WTC11 (cell line): ENCODE data around the gene MAML3. TPM values are rescaled to one million over a fixed set of nuclear protein-coding genes. Genes with fewer than 3 reads are reported as not detected.

ENCODE experiments used
- ATAC-seq: fragments of 200-7000 bp; cut with Tn5 transposase; 2 replicates; pipeline ENCODE4 v1.10.0; 2021; ENCODE audit warnings: mild to moderate bottlenecking, moderate library complexity
- CTCF ChIA-PET: fragments of 300-600 bp; sonication (Branson Sonifier 250); formaldehyde crosslinking; loops from one replicate; lab custom pipeline; 2021; ENCODE audit warnings: antibody characterized with exemption; lab: Charles Lee
- POLR2A ChIA-PET: fragments of 350-600 bp; sonication (Branson Sonifier 250); formaldehyde crosslinking; loops from one replicate; lab custom pipeline; 2021; ENCODE audit warnings: antibody characterized with exemption; lab: Charles Lee
- DNase-seq: peaks from one replicate; pipeline ENCODE4 v3.0.0; 2021; ENCODE audit warnings: low spot score
- H3K27ac Mint-ChIP-seq: 2 replicates; pipeline ENCODE4 v1.8.0; 2021; ENCODE audit warnings: mixed read lengths
- H3K27me3 Mint-ChIP-seq: 2 replicates; pipeline ENCODE4 v1.8.0; 2021; ENCODE audit warnings: low read depth, mild to moderate bottlenecking, moderate library complexity, mixed read lengths
- H3K36me3 Mint-ChIP-seq: 2 replicates; pipeline ENCODE4 v1.8.0; 2021; ENCODE audit warnings: mixed read lengths
- H3K4me1 Mint-ChIP-seq: 2 replicates; pipeline ENCODE4 v1.8.0; 2022; ENCODE audit warnings: mixed read lengths
- H3K4me3 Mint-ChIP-seq: 2 replicates; pipeline ENCODE4 v1.8.0; 2021; ENCODE audit warnings: mild to moderate bottlenecking, moderate library complexity, mixed read lengths
- H3K9me3 Mint-ChIP-seq: 2 replicates; pipeline ENCODE4 v1.8.0; 2021; ENCODE audit warnings: mixed read lengths
- ETV6 ChIP-seq: sonication (generic); formaldehyde crosslinking; IDR thresholded peaks from 2 replicates; pipeline ENCODE4 v1.8.1; 2022; ENCODE audit warnings: mild to moderate bottlenecking, missing genetic modification reagents
- FOXJ3 ChIP-seq: sonication (generic); formaldehyde crosslinking; IDR thresholded peaks from 2 replicates; pipeline ENCODE4 v1.9.0; 2021; ENCODE audit warnings: missing genetic modification reagents, mild to moderate bottlenecking, borderline replicate concordance
- FOXP1 ChIP-seq: sonication (generic); formaldehyde crosslinking; IDR thresholded peaks from 2 replicates; pipeline ENCODE4 v1.8.0; 2022; ENCODE audit warnings: missing genetic modification reagents, mild to moderate bottlenecking, moderate library complexity, borderline replicate concordance
- NR1H2 ChIP-seq: sonication (generic); formaldehyde crosslinking; IDR thresholded peaks from 2 replicates; pipeline ENCODE4 v1.9.0; 2021; ENCODE audit warnings: mild to moderate bottlenecking, moderate library complexity, missing genetic modification reagents
- NR2C2 ChIP-seq: sonication (generic); formaldehyde crosslinking; IDR thresholded peaks from 2 replicates; pipeline ENCODE4 v1.8.0; 2022; ENCODE audit warnings: mild to moderate bottlenecking, missing genetic modification reagents
- RORB ChIP-seq: fragments of 250-450 bp; sonication (Bioruptor Pico); IDR thresholded peaks from 2 replicates; pipeline ENCODE4 v1.9.0; 2021; ENCODE audit warnings: mild to moderate bottlenecking
- SMAD3 ChIP-seq: sonication (generic); formaldehyde crosslinking; IDR thresholded peaks from 2 replicates; pipeline ENCODE4 v1.8.0; 2022; ENCODE audit warnings: missing genetic modification reagents, mild to moderate bottlenecking, borderline replicate concordance
- SP1 ChIP-seq: sonication (generic); formaldehyde crosslinking; conservative IDR thresholded peaks from 2 replicates; pipeline ENCODE4 v1.8.1; 2022; ENCODE audit warnings: missing genetic modification reagents
- TCF7 ChIP-seq: sonication (generic); formaldehyde crosslinking; IDR thresholded peaks from 2 replicates; pipeline ENCODE4 v1.8.0; 2022; ENCODE audit warnings: mild to moderate bottlenecking, low read depth, missing genetic modification reagents, moderate library complexity
- TEAD4 ChIP-seq: sonication (generic); formaldehyde crosslinking; IDR thresholded peaks from 2 replicates; pipeline ENCODE4 v1.8.0; 2022; ENCODE audit warnings: mild to moderate bottlenecking, missing genetic modification reagents
- ZNF232 ChIP-seq: sonication (generic); formaldehyde crosslinking; IDR thresholded peaks from 2 replicates; pipeline ENCODE4 v1.8.0; 2022; ENCODE audit warnings: mild to moderate bottlenecking, missing genetic modification reagents
- ZNF416 ChIP-seq: fragments of 250-450 bp; sonication (Bioruptor Pico); IDR thresholded peaks from 2 replicates; pipeline ENCODE4 v1.9.0; 2021; ENCODE audit warnings: mild to moderate bottlenecking, inconsistent platforms
- total RNA-seq: library from RNA; stranded (reverse); gene quantifications from 3 replicates; pipeline ENCODE4 v1.2.3, GENCODE V29; 2021
- TF ChIP-seq, protein P1 (sequence below): sonication (generic); formaldehyde crosslinking; IDR thresholded peaks from 2 replicates; pipeline ENCODE4 v1.8.0; 2022; ENCODE audit warnings: missing genetic modification reagents
- TF ChIP-seq, protein P2 (sequence below): sonication (generic); formaldehyde crosslinking; IDR thresholded peaks from 2 replicates; pipeline ENCODE4 v1.8.0; 2022; ENCODE audit warnings: mild to moderate bottlenecking, missing genetic modification reagents
- TF ChIP-seq, protein P3 (sequence below): sonication (generic); formaldehyde crosslinking; conservative IDR thresholded peaks from 2 replicates; pipeline ENCODE4 v1.8.1; 2022; ENCODE audit warnings: mild to moderate bottlenecking, missing genetic modification reagents
- TF ChIP-seq, protein P4 (sequence below): fragments of 200-600 bp; IDR thresholded peaks from 2 replicates; pipeline ENCODE4 v1.8.0; 2022; ENCODE audit warnings: antibody characterized with exemption
- TF ChIP-seq, protein P5 (sequence below): fragments of 250-450 bp; sonication (Bioruptor Pico); IDR thresholded peaks from 2 replicates; pipeline ENCODE4 v2.1.2; 2022; ENCODE audit warnings: mild to moderate bottlenecking, moderate library complexity
- TF ChIP-seq, protein P6 (sequence below): sonication (generic); formaldehyde crosslinking; IDR thresholded peaks from 2 replicates; pipeline ENCODE4 v1.8.0; 2022; ENCODE audit warnings: mild to moderate bottlenecking, missing genetic modification reagents
- TF ChIP-seq, protein P7 (sequence below): sonication (generic); formaldehyde crosslinking; IDR thresholded peaks from 2 replicates; pipeline ENCODE4 v1.8.1; 2022; ENCODE audit warnings: low read depth, missing genetic modification reagents, borderline replicate concordance
- TF ChIP-seq, protein P8 (sequence below): fragments of 250-450 bp; sonication (Bioruptor Pico); IDR thresholded peaks from 2 replicates; pipeline ENCODE4 v1.9.0; 2021; ENCODE audit warnings: moderate library complexity, mild to moderate bottlenecking, inconsistent platforms, borderline replicate concordance

The MAML3 gene
- total RNA-seq, 1 experiment from 2014 or later, result 7.4 TPM

DNA sequence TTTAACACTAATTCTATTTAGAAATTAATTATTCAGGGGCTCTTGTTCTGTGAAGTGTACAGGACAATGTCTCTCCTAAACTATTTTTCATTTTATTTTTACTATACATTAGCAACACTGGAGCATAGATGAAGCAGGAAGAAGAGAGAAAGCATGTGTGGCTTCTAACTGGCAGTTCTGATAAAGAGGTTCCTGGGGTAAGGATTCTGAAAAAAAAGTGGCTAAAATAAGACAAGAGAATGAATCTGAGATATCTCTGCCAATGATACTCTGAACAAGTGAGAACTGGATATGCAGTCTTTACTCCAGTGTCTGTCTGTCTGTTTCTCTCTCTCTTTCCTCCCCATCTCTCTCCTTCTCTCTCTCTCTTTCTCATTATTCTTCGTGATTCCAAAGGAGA lies 125.9 kb downstream of the MAML3 start:
- no peak for TF ChIP-seq TEAD4 (CRISPR knock-in tag)
- TF ChIP-seq, protein P1, sequence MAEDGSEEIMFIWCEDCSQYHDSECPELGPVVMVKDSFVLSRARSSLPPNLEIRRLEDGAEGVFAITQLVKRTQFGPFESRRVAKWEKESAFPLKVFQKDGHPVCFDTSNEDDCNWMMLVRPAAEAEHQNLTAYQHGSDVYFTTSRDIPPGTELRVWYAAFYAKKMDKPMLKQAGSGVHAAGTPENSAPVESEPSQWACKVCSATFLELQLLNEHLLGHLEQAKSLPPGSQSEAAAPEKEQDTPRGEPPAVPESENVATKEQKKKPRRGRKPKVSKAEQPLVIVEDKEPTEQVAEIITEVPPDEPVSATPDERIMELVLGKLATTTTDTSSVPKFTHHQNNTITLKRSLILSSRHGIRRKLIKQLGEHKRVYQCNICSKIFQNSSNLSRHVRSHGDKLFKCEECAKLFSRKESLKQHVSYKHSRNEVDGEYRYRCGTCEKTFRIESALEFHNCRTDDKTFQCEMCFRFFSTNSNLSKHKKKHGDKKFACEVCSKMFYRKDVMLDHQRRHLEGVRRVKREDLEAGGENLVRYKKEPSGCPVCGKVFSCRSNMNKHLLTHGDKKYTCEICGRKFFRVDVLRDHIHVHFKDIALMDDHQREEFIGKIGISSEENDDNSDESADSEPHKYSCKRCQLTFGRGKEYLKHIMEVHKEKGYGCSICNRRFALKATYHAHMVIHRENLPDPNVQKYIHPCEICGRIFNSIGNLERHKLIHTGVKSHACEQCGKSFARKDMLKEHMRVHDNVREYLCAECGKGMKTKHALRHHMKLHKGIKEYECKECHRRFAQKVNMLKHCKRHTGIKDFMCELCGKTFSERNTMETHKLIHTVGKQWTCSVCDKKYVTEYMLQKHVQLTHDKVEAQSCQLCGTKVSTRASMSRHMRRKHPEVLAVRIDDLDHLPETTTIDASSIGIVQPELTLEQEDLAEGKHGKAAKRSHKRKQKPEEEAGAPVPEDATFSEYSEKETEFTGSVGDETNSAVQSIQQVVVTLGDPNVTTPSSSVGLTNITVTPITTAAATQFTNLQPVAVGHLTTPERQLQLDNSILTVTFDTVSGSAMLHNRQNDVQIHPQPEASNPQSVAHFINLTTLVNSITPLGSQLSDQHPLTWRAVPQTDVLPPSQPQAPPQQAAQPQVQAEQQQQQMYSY (CRISPR knock-in tag), result no peak
- no peak for TF ChIP-seq SP1 (CRISPR knock-in tag)
- TF ChIP-seq SMAD3 (CRISPR knock-in tag), result no peak
- no peak for TF ChIP-seq NR1H2 (CRISPR knock-in tag)
- no peak for TF ChIP-seq TCF7 (CRISPR knock-in tag)
- TF ChIP-seq, protein P2, sequence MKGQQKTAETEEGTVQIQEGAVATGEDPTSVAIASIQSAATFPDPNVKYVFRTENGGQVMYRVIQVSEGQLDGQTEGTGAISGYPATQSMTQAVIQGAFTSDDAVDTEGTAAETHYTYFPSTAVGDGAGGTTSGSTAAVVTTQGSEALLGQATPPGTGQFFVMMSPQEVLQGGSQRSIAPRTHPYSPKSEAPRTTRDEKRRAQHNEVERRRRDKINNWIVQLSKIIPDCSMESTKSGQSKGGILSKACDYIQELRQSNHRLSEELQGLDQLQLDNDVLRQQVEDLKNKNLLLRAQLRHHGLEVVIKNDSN (CRISPR knock-in tag), result no peak
- TF ChIP-seq, protein P3, sequence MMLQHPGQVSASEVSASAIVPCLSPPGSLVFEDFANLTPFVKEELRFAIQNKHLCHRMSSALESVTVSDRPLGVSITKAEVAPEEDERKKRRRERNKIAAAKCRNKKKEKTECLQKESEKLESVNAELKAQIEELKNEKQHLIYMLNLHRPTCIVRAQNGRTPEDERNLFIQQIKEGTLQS (CRISPR knock-in tag), result no peak
- TF ChIP-seq FOXJ3 (CRISPR knock-in tag), result no peak
- TF ChIP-seq, protein P4, sequence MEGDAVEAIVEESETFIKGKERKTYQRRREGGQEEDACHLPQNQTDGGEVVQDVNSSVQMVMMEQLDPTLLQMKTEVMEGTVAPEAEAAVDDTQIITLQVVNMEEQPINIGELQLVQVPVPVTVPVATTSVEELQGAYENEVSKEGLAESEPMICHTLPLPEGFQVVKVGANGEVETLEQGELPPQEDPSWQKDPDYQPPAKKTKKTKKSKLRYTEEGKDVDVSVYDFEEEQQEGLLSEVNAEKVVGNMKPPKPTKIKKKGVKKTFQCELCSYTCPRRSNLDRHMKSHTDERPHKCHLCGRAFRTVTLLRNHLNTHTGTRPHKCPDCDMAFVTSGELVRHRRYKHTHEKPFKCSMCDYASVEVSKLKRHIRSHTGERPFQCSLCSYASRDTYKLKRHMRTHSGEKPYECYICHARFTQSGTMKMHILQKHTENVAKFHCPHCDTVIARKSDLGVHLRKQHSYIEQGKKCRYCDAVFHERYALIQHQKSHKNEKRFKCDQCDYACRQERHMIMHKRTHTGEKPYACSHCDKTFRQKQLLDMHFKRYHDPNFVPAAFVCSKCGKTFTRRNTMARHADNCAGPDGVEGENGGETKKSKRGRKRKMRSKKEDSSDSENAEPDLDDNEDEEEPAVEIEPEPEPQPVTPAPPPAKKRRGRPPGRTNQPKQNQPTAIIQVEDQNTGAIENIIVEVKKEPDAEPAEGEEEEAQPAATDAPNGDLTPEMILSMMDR, result no peak
- TF ChIP-seq, protein P5, sequence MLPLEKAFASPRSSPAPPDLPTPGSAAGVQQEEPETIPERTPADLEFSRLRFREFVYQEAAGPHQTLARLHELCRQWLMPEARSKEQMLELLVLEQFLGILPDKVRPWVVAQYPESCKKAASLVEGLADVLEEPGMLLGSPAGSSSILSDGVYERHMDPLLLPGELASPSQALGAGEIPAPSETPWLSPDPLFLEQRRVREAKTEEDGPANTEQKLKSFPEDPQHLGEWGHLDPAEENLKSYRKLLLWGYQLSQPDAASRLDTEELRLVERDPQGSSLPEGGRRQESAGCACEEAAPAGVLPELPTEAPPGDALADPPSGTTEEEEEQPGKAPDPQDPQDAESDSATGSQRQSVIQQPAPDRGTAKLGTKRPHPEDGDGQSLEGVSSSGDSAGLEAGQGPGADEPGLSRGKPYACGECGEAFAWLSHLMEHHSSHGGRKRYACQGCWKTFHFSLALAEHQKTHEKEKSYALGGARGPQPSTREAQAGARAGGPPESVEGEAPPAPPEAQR (CRISPR knock-in tag), result no peak
- TF ChIP-seq ZNF232, result no peak
- TF ChIP-seq, protein P6, sequence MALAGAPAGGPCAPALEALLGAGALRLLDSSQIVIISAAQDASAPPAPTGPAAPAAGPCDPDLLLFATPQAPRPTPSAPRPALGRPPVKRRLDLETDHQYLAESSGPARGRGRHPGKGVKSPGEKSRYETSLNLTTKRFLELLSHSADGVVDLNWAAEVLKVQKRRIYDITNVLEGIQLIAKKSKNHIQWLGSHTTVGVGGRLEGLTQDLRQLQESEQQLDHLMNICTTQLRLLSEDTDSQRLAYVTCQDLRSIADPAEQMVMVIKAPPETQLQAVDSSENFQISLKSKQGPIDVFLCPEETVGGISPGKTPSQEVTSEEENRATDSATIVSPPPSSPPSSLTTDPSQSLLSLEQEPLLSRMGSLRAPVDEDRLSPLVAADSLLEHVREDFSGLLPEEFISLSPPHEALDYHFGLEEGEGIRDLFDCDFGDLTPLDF (CRISPR knock-in tag), result no peak
- no peak for TF ChIP-seq ZNF416
- no peak for TF ChIP-seq FOXP1 (CRISPR knock-in tag)
- no peak for TF ChIP-seq NR2C2 (CRISPR knock-in tag)
- TF ChIP-seq ETV6, result no peak
- no peak for TF ChIP-seq RORB (CRISPR knock-in tag)
- TF ChIP-seq, protein P7, sequence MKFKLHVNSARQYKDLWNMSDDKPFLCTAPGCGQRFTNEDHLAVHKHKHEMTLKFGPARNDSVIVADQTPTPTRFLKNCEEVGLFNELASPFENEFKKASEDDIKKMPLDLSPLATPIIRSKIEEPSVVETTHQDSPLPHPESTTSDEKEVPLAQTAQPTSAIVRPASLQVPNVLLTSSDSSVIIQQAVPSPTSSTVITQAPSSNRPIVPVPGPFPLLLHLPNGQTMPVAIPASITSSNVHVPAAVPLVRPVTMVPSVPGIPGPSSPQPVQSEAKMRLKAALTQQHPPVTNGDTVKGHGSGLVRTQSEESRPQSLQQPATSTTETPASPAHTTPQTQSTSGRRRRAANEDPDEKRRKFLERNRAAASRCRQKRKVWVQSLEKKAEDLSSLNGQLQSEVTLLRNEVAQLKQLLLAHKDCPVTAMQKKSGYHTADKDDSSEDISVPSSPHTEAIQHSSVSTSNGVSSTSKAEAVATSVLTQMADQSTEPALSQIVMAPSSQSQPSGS (CRISPR knock-in tag), result no peak
- TF ChIP-seq, protein P8, sequence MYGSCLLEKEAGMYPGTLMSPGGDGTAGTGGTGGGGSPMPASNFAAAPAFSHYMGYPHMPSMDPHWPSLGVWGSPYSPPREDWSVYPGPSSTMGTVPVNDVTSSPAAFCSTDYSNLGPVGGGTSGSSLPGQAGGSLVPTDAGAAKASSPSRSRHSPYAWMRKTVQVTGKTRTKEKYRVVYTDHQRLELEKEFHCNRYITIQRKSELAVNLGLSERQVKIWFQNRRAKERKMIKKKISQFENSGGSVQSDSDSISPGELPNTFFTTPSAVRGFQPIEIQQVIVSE (CRISPR knock-in tag), result no peak
- Mint-ChIP-seq H3K9me3 (no peaks in the 10 kb centered on the region), H3K27ac (no peak overlapping the region), H3K27me3 (no peaks in the 10 kb centered on the region), H3K36me3 (no peaks in the 10 kb centered on the region), H3K4me3 (no peak overlapping the region), H3K4me1 (peaks cover 9% of the 10 kb centered on the region; the same call in 1 of the 2 replicates)
- ATAC-seq (no peak), DNase-seq (no peak)
- POLR2A ChIA-PET, result no interaction called here
- CTCF ChIA-PET, result interaction anchor here (0.9 kb wide), 1 partner anchor 298 kb away, joined by 3 read pairs; no protein-coding TSS in a partner anchor
